ENCODE results near the gene DYNC1LI2.

The DYNC1LI2 gene

GRCh38 chr16:66735891-66736290 lies 15.5 kb downstream of the DYNC1LI2 start:
- no peak for DNase-seq

GRCh38 chr16:66731101-66731500 lies 20.3 kb downstream of the DYNC1LI2 start:
- no peak for DNase-seq

- no peak for DNase-seq
Measured at GRCh38 chr16:66728804-66729203, 22.6 kb downstream of the DYNC1LI2 start.

- peak; percentile 14 for DNase-seq
Measured at GRCh38 chr16:66728117-66728787, 23.2 kb downstream of the DYNC1LI2 start.

- DNase-seq, result no peak
Measured at GRCh38 chr16:66720766-66721165, 30.6 kb downstream of the DYNC1LI2 start.

- no peak for DNase-seq
Measured at GRCh38 chr16:66719246-66719645, 32.2 kb downstream of the DYNC1LI2 start.

GRCh38 chr16:66717776-66718175 lies 33.6 kb downstream of the DYNC1LI2 start:
- no peak for DNase-seq

- no peak for DNase-seq
Measured at GRCh38 chr16:66717112-66717675, 34.2 kb downstream of the DYNC1LI2 start.

GRCh38 chr16:66714654-66715307 lies 36.6 kb downstream of the DYNC1LI2 start:
- no peak for DNase-seq

GRCh38 chr16:66714062-66714461 lies 37.3 kb downstream of the DYNC1LI2 start:
- no peak for DNase-seq

GRCh38 chr16:66713076-66713475 lies 38.3 kb downstream of the DYNC1LI2 start:
- no peak for DNase-seq

GRCh38 chr16:66712512-66712911 lies 38.9 kb downstream of the DYNC1LI2 start:
- DNase-seq, result no peak

- DNase-seq, result no peak
Measured at GRCh38 chr16:66711581-66711980, 39.8 kb downstream of the DYNC1LI2 start.

- DNase-seq, result no peak
Measured at GRCh38 chr16:66706506-66706880, 44.9 kb downstream of the DYNC1LI2 start.

GRCh38 chr16:66705790-66706505 lies 45.5 kb downstream of the DYNC1LI2 start:
- no peak for DNase-seq

- no peak for DNase-seq
Measured at GRCh38 chr16:66703406-66704215, 47.8 kb downstream of the DYNC1LI2 start.

GRCh38 chr16:66701516-66701915 lies 49.9 kb downstream of the DYNC1LI2 start:
- no peak for DNase-seq

GRCh38 chr16:66701026-66701425 lies 50.4 kb downstream of the DYNC1LI2 start:
- no peak for DNase-seq

- DNase-seq, result no peak
Measured at GRCh38 chr16:66699898-66700297, 51.5 kb downstream of the DYNC1LI2 start.

GRCh38 chr16:66698046-66698445 lies 53.4 kb downstream of the DYNC1LI2 start:
- no peak for DNase-seq

GRCh38 chr16:66696669-66697630 lies 54.5 kb downstream of the DYNC1LI2 start, which contains the start of gene CMTM4:
CMTM4 (minus strand) TSS chr16:66696743; CDS start chr16:66696525, 218 bp downstream.
- DNase-seq, result no peak
